HUES6 (cell line): Measurements from ENCODE around the gene CCSER1.
"Not testable (repeated sequence)": the region's sequence is repeated elsewhere in the genome, so short reads cannot be mapped to it uniquely, and the experiment has no call there.

Source experiments
- H3K27ac ChIP-seq: 2 replicates; pipeline ENCODE4 v1.7.0; 2013; ENCODE audit warnings: low read depth, mild to moderate bottlenecking, low read length, inconsistent platforms
- H3K27me3 ChIP-seq: 2 replicates; pipeline ENCODE4 v1.6.1; 2013; ENCODE audit warnings: low read length; ENCODE audit not compliant: control insufficient read depth, insufficient read depth
- H3K36me3 ChIP-seq: 2 replicates; pipeline ENCODE4 v1.6.1; 2013; ENCODE audit warnings: low read length; ENCODE audit not compliant: control insufficient read depth, insufficient read depth
- H3K4me1 ChIP-seq: 2 replicates; pipeline ENCODE4 v1.6.1; 2013; ENCODE audit warnings: low read length; ENCODE audit not compliant: control insufficient read depth, insufficient read depth
- H3K4me3 ChIP-seq: 2 replicates; pipeline ENCODE4 v1.5.1; 2013; ENCODE audit warnings: low read depth, low read length
- H3K9ac ChIP-seq: one replicate; pipeline ENCODE4 v1.6.1; 2013; ENCODE audit warnings: mild to moderate bottlenecking, low read length
- H3K9me3 ChIP-seq: 2 replicates; pipeline ENCODE4 v1.6.1; 2013; ENCODE audit warnings: low read depth, low read length; ENCODE audit not compliant: control insufficient read depth, insufficient read depth

Gene CCSER1

DNA sequence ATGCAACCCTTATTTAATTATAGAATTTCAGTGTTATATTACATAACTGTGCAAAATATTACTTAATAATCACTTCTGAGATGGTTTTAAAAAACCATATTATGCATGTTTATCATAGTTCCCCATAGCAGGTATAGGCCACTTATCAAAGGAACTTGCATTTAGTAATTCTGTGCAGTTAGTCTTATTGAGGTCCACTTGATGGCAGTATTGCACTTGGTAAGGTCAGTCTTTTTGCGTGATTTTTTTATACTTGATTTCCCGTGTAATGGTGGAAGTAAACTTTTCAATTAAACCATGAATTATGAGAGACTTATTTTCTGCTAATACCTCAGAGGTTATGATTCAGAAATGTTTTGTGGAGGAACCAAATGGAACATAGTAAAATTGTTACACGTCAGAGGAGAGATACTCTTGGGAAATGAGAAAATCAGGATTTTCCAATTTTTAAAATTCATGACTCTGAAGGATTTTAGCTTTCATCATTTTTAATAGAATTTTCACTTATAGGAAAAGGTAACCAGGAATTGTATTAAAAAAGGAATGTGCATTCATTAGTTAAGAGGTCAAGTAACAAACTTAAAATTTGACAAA, 230.0 kb downstream of the CCSER1 start:
- H3K4me3 ChIP-seq: no peak overlapping the region
- no peak overlapping the region for H3K9ac ChIP-seq
- no peaks in the 10 kb centered on the region for H3K4me1 ChIP-seq
- no peak overlapping the region for H3K27ac ChIP-seq
- no peaks in the 10 kb centered on the region for H3K27me3 ChIP-seq
- H3K9me3 ChIP-seq: no peaks in the 10 kb centered on the region
- H3K36me3 ChIP-seq: no peaks in the 10 kb centered on the region

DNA sequence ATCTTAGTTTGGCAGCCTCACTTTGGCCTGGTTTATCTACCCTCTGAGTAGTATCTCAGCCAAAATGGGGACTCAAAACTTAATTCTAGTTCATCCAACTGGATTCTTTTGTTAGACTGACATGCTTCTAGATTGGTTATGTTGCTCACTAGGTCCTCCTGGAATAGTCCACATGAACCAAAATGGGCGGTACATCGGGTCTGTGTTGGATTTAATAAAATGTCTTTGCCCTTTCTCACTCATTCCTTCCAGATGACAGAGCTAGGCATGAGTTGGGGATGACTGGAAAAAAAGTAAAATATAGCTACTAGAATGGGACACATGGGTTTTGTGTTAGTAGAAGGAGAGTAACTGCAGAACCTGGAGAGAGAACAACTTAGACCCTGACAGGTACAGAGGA, 247.9 kb downstream of the CCSER1 start:
- Histone ChIP-seq H3K27ac (no peak overlapping the region), H3K9ac (no peak overlapping the region), H3K27me3 (no peaks in the 10 kb centered on the region)

DNA sequence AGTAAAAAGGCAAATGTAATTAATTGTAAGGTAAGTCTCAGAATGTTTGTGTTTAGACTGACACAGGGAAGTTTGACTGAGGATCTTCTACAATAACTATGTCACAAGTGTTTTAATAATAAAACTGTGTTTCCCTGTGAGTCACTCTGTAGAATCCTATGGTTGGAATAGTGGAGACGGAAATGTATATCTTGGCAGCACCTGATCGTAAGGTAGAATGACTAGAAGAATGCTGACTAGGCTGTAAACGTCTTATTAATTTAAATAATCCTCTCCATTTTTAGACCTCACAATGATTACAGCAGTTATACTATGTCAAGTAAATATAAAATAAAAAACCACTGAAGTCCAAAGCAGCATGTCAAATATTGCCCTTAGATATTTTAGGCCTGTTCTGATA, 266.0 kb downstream of the CCSER1 start:
- H3K9me3 ChIP-seq: no peaks in the 10 kb centered on the region
- H3K9ac ChIP-seq: no peak overlapping the region
- H3K36me3 ChIP-seq: no peaks in the 10 kb centered on the region
- H3K27ac ChIP-seq: no peak overlapping the region
- H3K27me3 ChIP-seq: no peaks in the 10 kb centered on the region
- no peaks in the 10 kb centered on the region for H3K4me1 ChIP-seq
- H3K4me3 ChIP-seq: no peak overlapping the region

More for the DNA sequence above, 247.9 kb downstream of the CCSER1 start:
- H3K9me3 ChIP-seq: no peaks in the 10 kb centered on the region
- H3K36me3 ChIP-seq: no peaks in the 10 kb centered on the region
- H3K4me3 ChIP-seq: no peak overlapping the region
- H3K4me1 ChIP-seq: no peaks in the 10 kb centered on the region

DNA sequence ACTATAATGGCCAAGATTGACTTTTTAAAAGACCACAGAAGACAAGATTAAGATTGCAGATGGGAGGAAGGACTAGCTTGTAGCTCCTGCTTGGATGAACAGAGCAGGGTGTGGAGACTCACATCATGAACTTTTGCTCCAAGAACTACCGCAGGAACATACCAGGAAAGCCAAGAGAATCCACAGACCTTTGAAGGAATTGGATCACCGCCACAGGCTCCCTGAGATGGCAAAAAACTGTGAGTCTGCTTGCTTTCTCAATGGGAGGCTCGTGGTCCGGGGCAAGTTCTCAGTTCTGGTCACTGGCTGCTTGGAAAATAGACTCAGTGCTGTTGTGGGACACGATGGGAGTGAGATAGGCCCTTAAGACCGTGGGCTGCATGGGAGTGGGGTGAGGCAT, 276.6 kb downstream of the CCSER1 start:
- Histone ChIP-seq H3K36me3 (no peaks in the 10 kb centered on the region), H3K27me3 (no peaks in the 10 kb centered on the region), H3K27ac (no peak overlapping the region), H3K9ac (no peak overlapping the region), H3K4me3 (no peak overlapping the region), H3K9me3 (peaks cover 15% of the 10 kb centered on the region), H3K4me1 (no peaks in the 10 kb centered on the region)

DNA sequence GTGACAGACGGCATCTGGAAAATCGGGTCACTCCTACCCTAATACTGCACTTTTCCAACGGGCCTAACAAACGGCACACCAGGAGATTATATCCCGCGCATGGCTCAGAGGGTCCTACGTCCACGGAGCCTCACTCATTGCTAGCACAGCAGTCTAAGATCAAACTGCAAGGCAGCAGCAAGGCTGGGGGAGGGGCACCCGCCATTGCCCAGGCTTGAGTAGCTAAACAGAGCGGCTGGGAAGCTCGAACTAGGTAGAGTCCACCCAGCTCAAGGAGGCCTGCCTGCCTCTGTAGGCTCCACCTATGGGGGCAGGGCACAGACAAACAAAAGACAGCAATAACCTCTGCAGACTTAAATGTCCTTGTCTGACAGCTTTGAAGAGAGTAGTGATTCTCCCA, 280.7 kb downstream of the CCSER1 start:
- not testable (repeated sequence) for H3K27me3 ChIP-seq, H3K4me3 ChIP-seq, H3K36me3 ChIP-seq, H3K4me1 ChIP-seq, H3K27ac ChIP-seq, H3K9ac ChIP-seq
- H3K9me3 ChIP-seq: peaks cover 15% of the 10 kb centered on the region

DNA sequence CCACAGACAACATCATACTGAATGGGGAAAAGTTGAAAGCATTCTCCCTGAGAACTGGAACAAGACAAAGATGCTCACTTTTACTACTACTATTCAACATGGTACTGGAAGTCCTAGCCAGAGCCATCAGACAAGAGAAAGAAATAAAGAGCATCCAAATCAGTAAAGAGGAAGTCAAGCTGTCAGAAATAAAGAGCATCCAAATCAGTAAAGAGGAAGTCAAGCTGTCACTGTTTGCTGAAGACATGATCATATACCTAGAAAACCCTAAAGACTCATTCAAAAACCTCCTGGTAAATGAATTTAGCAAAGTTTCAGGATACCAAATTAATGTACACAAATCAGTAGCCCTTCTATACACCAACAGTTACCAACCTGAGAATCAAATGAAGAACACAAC, 285.6 kb downstream of the CCSER1 start:
- H3K27me3 ChIP-seq, H3K27ac ChIP-seq, H3K9me3 ChIP-seq, H3K4me3 ChIP-seq, H3K9ac ChIP-seq, H3K4me1 ChIP-seq, H3K36me3 ChIP-seq: not testable (repeated sequence)

DNA sequence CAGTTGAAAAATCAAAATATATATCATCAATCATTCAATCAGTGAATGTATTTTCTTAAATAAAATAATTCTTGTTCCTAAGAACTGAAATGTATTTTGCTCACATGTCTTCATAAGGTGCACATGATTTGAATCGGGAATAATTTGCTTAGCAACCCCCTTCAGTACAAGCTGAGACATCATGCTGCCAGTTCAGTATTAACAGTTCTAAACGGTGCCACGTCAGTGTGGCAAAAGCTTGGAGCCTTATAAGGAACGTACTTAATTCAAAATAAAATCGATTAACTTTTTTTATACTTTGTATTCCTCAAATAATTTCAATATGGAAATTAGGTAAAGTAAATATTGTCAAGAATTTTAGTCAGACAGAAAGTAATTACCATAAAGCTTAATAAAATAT, 287.9 kb downstream of the CCSER1 start:
- Histone ChIP-seq H3K9ac (no peak overlapping the region), H3K4me3 (no peak overlapping the region), H3K27me3 (no peaks in the 10 kb centered on the region), H3K9me3 (no peaks in the 10 kb centered on the region), H3K36me3 (no peaks in the 10 kb centered on the region), H3K4me1 (no peaks in the 10 kb centered on the region; the same call in 1 of the 2 replicates), H3K27ac (no peak overlapping the region)

DNA sequence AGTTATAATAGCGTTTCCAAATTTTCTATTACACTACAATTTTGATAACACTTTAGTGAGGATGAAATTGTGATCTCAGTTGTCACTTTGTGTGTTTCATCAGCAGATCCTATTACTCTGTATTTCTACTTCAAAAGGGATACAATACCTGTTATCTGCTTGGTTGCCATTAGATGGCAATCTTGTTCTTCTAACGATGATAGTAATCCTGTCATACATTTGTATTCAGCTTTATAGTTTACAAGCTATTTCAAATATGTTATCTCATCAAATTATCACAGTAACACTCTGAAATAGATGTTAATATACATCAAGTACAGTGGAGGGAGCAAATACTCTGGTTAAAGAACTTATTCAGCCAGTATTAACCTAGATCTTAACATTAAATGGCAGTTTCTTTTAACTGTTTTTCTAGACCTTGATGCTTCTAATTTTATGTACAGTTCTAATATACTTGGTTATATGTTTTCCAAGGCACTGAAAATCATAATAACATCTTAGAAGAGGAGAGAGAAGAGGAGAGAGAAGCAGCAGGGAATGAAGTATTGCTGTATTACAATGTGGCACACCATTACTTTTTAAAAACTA, 292.0 kb downstream of the CCSER1 start:
- H3K27ac ChIP-seq: no peak overlapping the region
- H3K4me1 ChIP-seq: no peaks in the 10 kb centered on the region; the same call in 1 of the 2 replicates
- no peaks in the 10 kb centered on the region for H3K9me3 ChIP-seq

DNA sequence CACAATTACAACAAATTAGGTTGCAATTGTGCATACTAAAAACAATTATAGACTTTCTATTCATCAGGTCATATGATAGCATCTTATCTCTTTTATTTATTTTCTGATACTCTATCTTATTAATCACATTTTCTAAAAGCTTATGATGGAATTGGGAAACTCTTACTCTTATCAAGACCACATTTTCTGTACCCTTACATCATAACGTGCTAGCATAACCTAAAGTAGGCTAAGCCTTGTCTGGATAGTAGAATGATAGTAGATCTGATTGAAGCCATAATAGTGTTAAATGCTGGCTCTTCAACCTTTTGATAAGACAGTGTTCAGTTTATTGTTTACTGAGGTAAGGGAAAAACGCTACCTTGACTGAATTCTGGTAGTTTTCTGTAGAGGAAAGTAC, 294.0 kb downstream of the CCSER1 start:
- no peaks in the 10 kb centered on the region; the same call in 1 of the 2 replicates for H3K4me1 ChIP-seq
- H3K4me3 ChIP-seq: no peak overlapping the region
- H3K27ac ChIP-seq: no peak overlapping the region
- H3K9ac ChIP-seq: no peak overlapping the region
- H3K9me3 ChIP-seq: no peaks in the 10 kb centered on the region
- no peaks in the 10 kb centered on the region for H3K27me3 ChIP-seq
- H3K36me3 ChIP-seq: no peaks in the 10 kb centered on the region

More for the DNA sequence above, 292.0 kb downstream of the CCSER1 start:
- Histone ChIP-seq H3K4me3 (no peak overlapping the region), H3K27me3 (no peaks in the 10 kb centered on the region), H3K9ac (no peak overlapping the region), H3K36me3 (no peaks in the 10 kb centered on the region)

DNA sequence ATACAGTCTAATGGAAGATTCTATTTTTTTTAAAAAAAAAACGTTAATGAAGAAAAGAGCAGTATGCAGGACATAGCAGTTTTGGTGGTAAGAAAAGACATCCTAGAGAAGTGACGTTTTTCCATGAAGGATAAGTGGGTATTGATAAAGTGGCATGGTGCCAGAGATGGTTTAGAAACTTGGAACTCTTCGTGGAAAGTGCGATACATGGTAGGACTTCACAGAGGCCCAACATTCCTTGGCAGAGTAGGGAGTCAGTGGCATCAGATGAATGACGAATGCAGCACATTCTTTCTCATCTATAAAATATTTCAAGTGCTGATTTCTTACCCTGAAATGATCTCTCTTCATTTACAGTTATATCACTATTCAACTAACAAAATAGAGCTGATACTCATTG, 298.7 kb downstream of the CCSER1 start:
- Histone ChIP-seq H3K4me1 (no peaks in the 10 kb centered on the region), H3K4me3 (no peak overlapping the region), H3K9me3 (no peaks in the 10 kb centered on the region), H3K9ac (no peak overlapping the region), H3K27ac (no peak overlapping the region), H3K36me3 (no peaks in the 10 kb centered on the region), H3K27me3 (no peaks in the 10 kb centered on the region)

DNA sequence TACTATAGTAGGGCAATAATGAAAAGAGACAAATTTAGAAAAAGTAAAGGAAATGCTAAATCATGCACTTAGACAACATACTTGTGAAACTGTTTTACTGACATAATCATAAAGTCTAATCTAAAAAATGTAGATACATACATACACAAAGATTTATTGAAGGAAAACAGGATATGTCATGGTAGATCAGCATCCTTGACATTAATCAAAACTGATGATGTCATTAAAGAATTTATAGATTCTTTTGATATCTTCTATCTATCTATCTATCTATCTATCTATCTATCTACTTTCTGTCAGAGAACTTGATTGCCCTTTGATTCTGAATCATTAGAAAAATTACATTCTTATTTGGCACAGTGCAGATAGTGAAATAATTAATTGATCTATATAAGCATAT, 311.3 kb downstream of the CCSER1 start:
- Histone ChIP-seq H3K9me3 (no peaks in the 10 kb centered on the region), H3K27me3 (no peaks in the 10 kb centered on the region), H3K9ac (no peak overlapping the region), H3K4me3 (no peak overlapping the region), H3K36me3 (no peaks in the 10 kb centered on the region), H3K4me1 (no peaks in the 10 kb centered on the region), H3K27ac (no peak overlapping the region)
